Endothelial cell of umbilical vein (primary cell): ENCODE data around the gene CCDC187. TPM values are rescaled to one million over a fixed set of nuclear protein-coding genes. Genes with fewer than 3 reads are reported as not detected.

Experiments used
- BruUV-seq: library from RNA; stranded (reverse); fragments of 400-500 nt; replicated peaks from 2 replicates; lab custom pipeline; 2021; lab: Mats Ljungman, UMichigan
- CTCF ChIA-PET: fragments of 300-600, 350-600 bp; sonication (Branson Sonifier 250); formaldehyde crosslinking; loops from one replicate; lab custom pipeline; 2021; ENCODE audit warnings: antibody characterized with exemption, inconsistent platforms; lab: Charles Lee
- POLR2A ChIA-PET: fragments of 300-600, 350-600 bp; sonication (Branson Sonifier 250); formaldehyde crosslinking; loops from one replicate; lab custom pipeline; 2021; ENCODE audit warnings: antibody characterized with exemption, inconsistent platforms; lab: Charles Lee
- DNase-seq: peaks from one replicate; pipeline ENCODE4 v3.0.0-alpha.2; 2011; ENCODE audit warnings: low read depth, low spot score
- FAIRE-seq: peaks from 2 replicates; lab custom pipeline; 2011; peaks lifted over from hg19 to GRCh38; lab: Jason Lieb, UNC
- H2AFZ ChIP-seq: 2 replicates; pipeline ENCODE4 v1.6.0; 2012; ENCODE audit warnings: low read depth, low read length, control low read depth, inconsistent platforms
- H3K27ac ChIP-seq: 2 replicates; pipeline ENCODE4 v1.5.1; 2011; ENCODE audit warnings: low read depth, mild to moderate bottlenecking, control low read depth, low read length, moderate library complexity; ENCODE audit not compliant: insufficient read depth
- H3K27me3 ChIP-seq, 2 experiments: 2 replicates each; pipeline versions ENCODE4 v1.6.0 to v1.6.1; 2011; ENCODE audit warnings: low read length in 2 of 2, mixed read lengths in 1 of 2; ENCODE audit not compliant: control insufficient read depth in 2 of 2, insufficient read depth in 2 of 2
- H3K36me3 ChIP-seq, 2 experiments: 2 replicates in 1 of 2; 3 replicates in 1 of 2; pipeline ENCODE4 v1.5.1; 2011; ENCODE audit warnings: low read length in 2 of 2, mild to moderate bottlenecking in 1 of 2, moderate library complexity in 1 of 2; ENCODE audit not compliant: control insufficient read depth in 2 of 2, insufficient read depth in 2 of 2; ENCODE audit errors: extremely low read depth in 1 of 2
- H3K4me1 ChIP-seq: 3 replicates; pipeline ENCODE4 v1.5.1; 2011; ENCODE audit warnings: mild to moderate bottlenecking, low read length; ENCODE audit not compliant: control insufficient read depth, insufficient read depth; ENCODE audit errors: extremely low read depth
- H3K4me2 ChIP-seq: 2 replicates; pipeline ENCODE4 v1.6.1; 2011; ENCODE audit warnings: low read length, control low read depth, mixed read lengths; ENCODE audit not compliant: insufficient read depth
- H3K4me3 ChIP-seq, 3 experiments: fragments of 200-600 bp in 1 of 3; sonication (generic), shearing (Covaris generic) in 1 of 3; replicated peaks in 1 of 3; 2 replicates each; pipeline ENCODE4 v1.5.1; 2011 to 2016; ENCODE audit warnings: control low read depth in 3 of 3, low read length in 3 of 3, mild to moderate bottlenecking in 2 of 3, inconsistent platforms in 1 of 3, low read depth in 1 of 3, moderate library complexity in 1 of 3; ENCODE audit not compliant: insufficient read depth in 1 of 3
- H3K79me2 ChIP-seq: 2 replicates; pipeline ENCODE4 v1.6.0; 2012; ENCODE audit warnings: low read length, inconsistent platforms; ENCODE audit not compliant: control insufficient read depth, insufficient read depth
- H3K9ac ChIP-seq: replicated peaks from 2 replicates; pipeline ENCODE3; 2011; ENCODE audit warnings: low read length, control low read depth; ENCODE audit not compliant: insufficient read depth; ENCODE audit errors: extremely low read depth
- H3K9me1 ChIP-seq: replicated peaks from 3 replicates; pipeline ENCODE4 v1.6.0; 2011; ENCODE audit warnings: mild to moderate bottlenecking, low read length; ENCODE audit not compliant: control insufficient read depth, insufficient read depth; ENCODE audit errors: extremely low read depth
- H3K9me3 ChIP-seq: replicated peaks from 2 replicates; pipeline ENCODE4 v1.5.1; 2012; ENCODE audit warnings: low read length, inconsistent platforms; ENCODE audit not compliant: control insufficient read depth, insufficient read depth
- H4K20me1 ChIP-seq: replicated peaks from 2 replicates; pipeline ENCODE3; 2011; ENCODE audit warnings: mild to moderate bottlenecking, low read length; ENCODE audit not compliant: control insufficient read depth, insufficient read depth; ENCODE audit errors: extremely low read depth
- FOS ChIP-seq: IDR thresholded peaks from 2 replicates; pipeline ENCODE4 v1.6.1; 2011; ENCODE audit warnings: mild to moderate bottlenecking, low read length, moderate library complexity, borderline replicate concordance; ENCODE audit not compliant: insufficient read depth
- GATA2 ChIP-seq: IDR thresholded peaks from 2 replicates; pipeline ENCODE4 v1.7.0; 2011; ENCODE audit warnings: low read depth, mild to moderate bottlenecking, moderate library complexity, mixed read lengths, low read length; ENCODE audit not compliant: insufficient read length, insufficient read depth
- JUN ChIP-seq: IDR thresholded peaks from 2 replicates; pipeline ENCODE4 v1.6.1; 2011; ENCODE audit warnings: borderline replicate concordance, low read depth; ENCODE audit not compliant: insufficient read length, insufficient read depth
- MYC ChIP-seq: IDR thresholded peaks from one replicate; pipeline ENCODE4 v1.6.1; 2011; ENCODE audit warnings: mild to moderate bottlenecking, low read depth, low read length
- POLR2A ChIP-seq: IDR thresholded peaks from 2 replicates; pipeline ENCODE4 v1.6.1; 2012; ENCODE audit warnings: low read depth, mild to moderate bottlenecking, control low read depth, low read length
- POLR2AphosphoS5 ChIP-seq: IDR thresholded peaks from 2 replicates; pipeline ENCODE4 v1.6.1; 2012; ENCODE audit warnings: low read depth, mild to moderate bottlenecking, control low read depth, low read length, moderate library complexity; ENCODE audit not compliant: insufficient read depth
- dilution Hi-C: fragments of 300-500 bp; cut with MboI; formaldehyde crosslinking; loops from one replicate; pipeline ENCODE4 v1.15.0; 2019; ENCODE audit warnings: low sequenced_read_pairs; ENCODE audit not compliant: extremely low pct_ligation_motif_present
- intact Hi-C: fragments of 100-400 bp; cut with micrococcal nuclease; formaldehyde crosslinking; loops from one replicate; pipeline ENCODE4 v1.10.0; 2022
- polyA plus RNA-seq, 4 experiments: library from polyadenylated mRNA; depleted of rRNA in 3 of 4; stranded (reverse) in 3 of 4; unstranded in 1 of 4; fragments of >200 nt; gene quantifications; 2 replicates each; pipeline versions ENCODE4 v1.2.1 to v1.2.3, GENCODE V29; 2011 to 2012; ENCODE audit warnings: missing spikeins in 1 of 4
- total RNA-seq: library from RNA; stranded (reverse); gene quantifications from 2 replicates; pipeline ENCODE4 v1.2.3, GENCODE V29; 2021
- TF ChIP-seq, protein P1 (sequence below), 2 donors: IDR thresholded peaks; 1 replicate in 1 of 2; 2 replicates in 1 of 2; pipeline ENCODE4 v1.5.1; 2011; ENCODE audit warnings: low read length in 2 of 2, mild to moderate bottlenecking in 2 of 2, moderate library complexity in 2 of 2, control low read depth in 1 of 2, inconsistent platforms in 1 of 2, low read depth in 1 of 2; ENCODE audit not compliant: insufficient read depth in 1 of 2; ENCODE audit errors: extremely low read depth in 1 of 2
- TF ChIP-seq, protein P2 (sequence below): IDR thresholded peaks from 2 replicates; pipeline ENCODE4 v1.6.1; 2011; ENCODE audit not compliant: insufficient read depth, insufficient read length

Gene CCDC187
- total and polyA plus RNA-seq, 2 donors (not counting 3 experiments of a cell fraction or from before 2014, with no cell fraction given), result not detected

DNA sequence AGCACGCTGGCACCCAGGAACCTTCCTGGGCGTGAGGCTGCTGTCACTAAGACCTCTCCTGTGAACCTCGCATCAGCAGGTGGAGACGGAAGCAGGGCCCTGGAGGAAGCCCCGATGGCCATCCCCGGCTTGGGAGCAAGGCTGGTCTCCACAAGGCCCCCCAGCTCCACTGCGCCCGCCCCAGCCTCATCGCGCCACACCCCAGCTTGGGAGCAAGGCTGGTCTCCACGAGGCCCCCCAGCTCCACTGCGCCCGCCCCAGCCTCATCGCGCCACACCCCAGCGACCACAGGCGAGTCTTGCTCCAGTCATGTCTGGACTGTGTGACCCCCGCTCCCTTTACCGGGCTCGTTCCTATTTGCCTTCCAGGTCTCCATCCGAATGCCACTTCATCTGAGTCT is 69.3 kb downstream of the CCDC187 start:
- CTCF ChIA-PET, result no interaction called here
- DNase-seq, result no peak
- no TSS peak for BruUV-seq

DNA sequence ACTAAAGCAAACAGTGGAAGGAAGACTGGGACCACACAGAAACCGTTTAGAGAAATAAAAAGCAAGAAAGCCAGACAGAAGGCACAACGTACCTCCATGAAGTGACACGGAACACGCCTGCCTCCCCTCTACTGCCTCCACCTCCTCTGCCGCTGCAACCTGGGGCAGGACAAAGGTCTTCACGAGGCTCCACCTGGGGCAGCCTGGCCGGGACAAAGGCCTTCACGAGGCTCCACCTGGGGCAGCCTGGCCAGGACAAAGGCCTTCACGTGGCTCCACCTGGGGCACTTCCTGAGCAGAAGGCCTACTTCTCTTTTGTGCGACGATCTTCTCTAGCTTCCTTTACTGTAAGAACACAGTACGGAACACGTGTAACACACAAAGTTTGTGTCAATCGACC is 70.0 kb downstream of the CCDC187 start:
- BruUV-seq, result no TSS peak
- Histone ChIP-seq H3K79me2 (no peaks in the 10 kb centered on the region), H3K27me3 (no peaks in the 10 kb centered on the region), H3K9ac (no peak overlapping the region), H3K4me3 (no peak overlapping the region), H3K36me3 (peaks cover 0 to 7% of the 10 kb centered on the region in 2 experiments), H3K9me3 (no peaks in the 10 kb centered on the region), H3K4me2 (no peak overlapping the region), H3K4me1 (no peaks in the 10 kb centered on the region), H2AFZ (no peak overlapping the region), H4K20me1 (no peaks in the 10 kb centered on the region), H3K27ac (no peak overlapping the region), H3K9me1 (no peaks in the 10 kb centered on the region)
- DNase-seq (no peak), FAIRE-seq (no peak)
- TF ChIP-seq, protein P1, sequence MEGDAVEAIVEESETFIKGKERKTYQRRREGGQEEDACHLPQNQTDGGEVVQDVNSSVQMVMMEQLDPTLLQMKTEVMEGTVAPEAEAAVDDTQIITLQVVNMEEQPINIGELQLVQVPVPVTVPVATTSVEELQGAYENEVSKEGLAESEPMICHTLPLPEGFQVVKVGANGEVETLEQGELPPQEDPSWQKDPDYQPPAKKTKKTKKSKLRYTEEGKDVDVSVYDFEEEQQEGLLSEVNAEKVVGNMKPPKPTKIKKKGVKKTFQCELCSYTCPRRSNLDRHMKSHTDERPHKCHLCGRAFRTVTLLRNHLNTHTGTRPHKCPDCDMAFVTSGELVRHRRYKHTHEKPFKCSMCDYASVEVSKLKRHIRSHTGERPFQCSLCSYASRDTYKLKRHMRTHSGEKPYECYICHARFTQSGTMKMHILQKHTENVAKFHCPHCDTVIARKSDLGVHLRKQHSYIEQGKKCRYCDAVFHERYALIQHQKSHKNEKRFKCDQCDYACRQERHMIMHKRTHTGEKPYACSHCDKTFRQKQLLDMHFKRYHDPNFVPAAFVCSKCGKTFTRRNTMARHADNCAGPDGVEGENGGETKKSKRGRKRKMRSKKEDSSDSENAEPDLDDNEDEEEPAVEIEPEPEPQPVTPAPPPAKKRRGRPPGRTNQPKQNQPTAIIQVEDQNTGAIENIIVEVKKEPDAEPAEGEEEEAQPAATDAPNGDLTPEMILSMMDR (IDR thresholded peaks at IDR 0.05; ENCODE audit: extremely low read depth in 1 of 2, insufficient read depth in 1 of 2, low read depth in 1 of 2, low read length in 2 of 2), result no peak
- TF ChIP-seq GATA2 (no peak), FOS (no peak), POLR2A (no peak), POLR2AphosphoS5 (no peak), MYC (no peak)
- dilution Hi-C loops (no loop called here), intact Hi-C loops (no loop called here)
- ChIA-PET POLR2A (no interaction called here), CTCF (no interaction called here)

More for the DNA sequence above, 69.3 kb downstream of the CCDC187 start:
- no peak overlapping the region for H3K4me2 ChIP-seq
- TF ChIP-seq JUN, result no peak
- TF ChIP-seq, protein P2, sequence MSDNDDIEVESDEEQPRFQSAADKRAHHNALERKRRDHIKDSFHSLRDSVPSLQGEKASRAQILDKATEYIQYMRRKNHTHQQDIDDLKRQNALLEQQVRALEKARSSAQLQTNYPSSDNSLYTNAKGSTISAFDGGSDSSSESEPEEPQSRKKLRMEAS, result no peak
- TF ChIP-seq, protein P1 (IDR thresholded peaks at IDR 0.05; ENCODE audit: extremely low read depth in 1 of 2, insufficient read depth in 1 of 2, low read depth in 1 of 2, low read length in 2 of 2), result no peak
- peaks cover 0 to 7% of the 10 kb centered on the region in 2 experiments for H3K36me3 ChIP-seq
- no peaks in the 10 kb centered on the region for H4K20me1 ChIP-seq
- no peak overlapping the region for H3K9ac ChIP-seq
- dilution Hi-C loops (no loop called here), intact Hi-C loops (no loop called here)
- no peaks in the 10 kb centered on the region for H3K4me1 ChIP-seq
- POLR2A ChIA-PET, result no interaction called here
- H3K79me2 ChIP-seq, result no peaks in the 10 kb centered on the region
- H2AFZ ChIP-seq, result no peak overlapping the region
- H3K9me1 ChIP-seq, result no peaks in the 10 kb centered on the region
- no peaks in the 10 kb centered on the region for H3K27me3 ChIP-seq
- no peak overlapping the region for H3K27ac ChIP-seq
- H3K4me3 ChIP-seq, result no peak overlapping the region
- FAIRE-seq, result no peak
- no peaks in the 10 kb centered on the region for H3K9me3 ChIP-seq
